Lung (tissue), 12 donors: ENCODE measurements around the gene AGPAT2. TPM values are rescaled to one million over a fixed set of nuclear protein-coding genes. Genes with fewer than 3 reads are reported as not detected.
A peak's percentile ranks its signal among the peaks of the same experiment; 100 is the strongest.

Experiments
- ATAC-seq: fragments of 200-7000 bp; cut with Tn5 transposase; one replicate; pipeline ENCODE4 v1.9.1; 2020; ENCODE audit warnings: moderate number of reproducible peaks; ENCODE audit not compliant: insufficient read depth, low FRiP score
- DNase-seq, 3 donors: peaks; one replicate each; pipeline ENCODE4 v3.0.0-alpha.2; 2013 to 2017
- H3K27ac ChIP-seq, 2 donors: one replicate each; pipeline ENCODE4 v1.5.1; 2013; ENCODE audit warnings: mild to moderate bottlenecking in 2 of 2, moderate library complexity in 2 of 2, control low read depth in 1 of 2, inconsistent platforms in 1 of 2, low read depth in 1 of 2, low read length in 1 of 2
- H3K27me3 ChIP-seq, 3 donors: one replicate each; pipeline ENCODE4 v1.5.1; 2013; ENCODE audit warnings: low read length in 2 of 3; ENCODE audit not compliant: control insufficient read depth in 3 of 3, insufficient read depth in 3 of 3
- H3K36me3 ChIP-seq, 4 donors: one replicate each; pipeline ENCODE4 v1.5.1; 2013; ENCODE audit warnings: low read length in 4 of 4, mild to moderate bottlenecking in 1 of 4, moderate library complexity in 1 of 4; ENCODE audit not compliant: control insufficient read depth in 4 of 4, insufficient read depth in 4 of 4
- H3K4me1 ChIP-seq, 5 donors: one replicate each; pipeline ENCODE4 v1.5.1; 2013; ENCODE audit warnings: low read length in 5 of 5, mild to moderate bottlenecking in 2 of 5, moderate library complexity in 1 of 5; ENCODE audit not compliant: control insufficient read depth in 5 of 5, insufficient read depth in 5 of 5
- H3K4me3 ChIP-seq: one replicate; pipeline ENCODE4 v1.5.1; 2013; ENCODE audit warnings: mild to moderate bottlenecking, control low read depth, moderate library complexity
- H3K9ac ChIP-seq, 2 donors: one replicate each; pipeline ENCODE4 v1.5.1; 2013; ENCODE audit warnings: low read length in 2 of 2, control low read depth in 1 of 2; ENCODE audit not compliant: insufficient read depth in 1 of 2
- H3K9me3 ChIP-seq, 4 donors: one replicate each; pipeline ENCODE4 v1.5.1; 2013; ENCODE audit warnings: low read length in 3 of 4, mild to moderate bottlenecking in 1 of 4, moderate library complexity in 1 of 4; ENCODE audit not compliant: control insufficient read depth in 4 of 4, insufficient read depth in 3 of 4
- WGBS, 2 donors: extraction: QIAGEN DNeasy Blood & Tissue Kit; methylation state at CpG; one replicate each; pipeline ENCODE4 v1.1.7; 2013; 5-methylcytosine and 5-hydroxymethylcytosine counted together
- polyA plus RNA-seq, 2 donors: library from polyadenylated mRNA; stranded (reverse); fragments of 200-250 nt; gene quantifications; one replicate each; pipeline ENCODE4 v1.2.1, GENCODE V29; 2013
- total RNA-seq, 2 donors: library from RNA; depleted of rRNA in 1 of 2; stranded (reverse); fragments of >200 nt in 1 of 2; gene quantifications; one replicate each; pipeline ENCODE4 v1.2.1, GENCODE V29; 2014 to 2021
- TF ChIP-seq, protein P1 (sequence below): IDR thresholded peaks from 2 replicates; pipeline ENCODE4 v1.5.1; 2012; ENCODE audit warnings: mild to moderate bottlenecking; ENCODE audit errors: control extremely low read depth, extremely low read depth
- donor health status: control.
- donor health status: control.
- donor health status: Bipolar disorder and iron deficiency.
- donor health status: healthy.
- donor health status: DM: yes; HTN: yes; CAD: no.

The AGPAT2 gene
- total and polyA plus RNA-seq, 4 donors, result 81.7 to 277 (median 177) TPM

DNA sequence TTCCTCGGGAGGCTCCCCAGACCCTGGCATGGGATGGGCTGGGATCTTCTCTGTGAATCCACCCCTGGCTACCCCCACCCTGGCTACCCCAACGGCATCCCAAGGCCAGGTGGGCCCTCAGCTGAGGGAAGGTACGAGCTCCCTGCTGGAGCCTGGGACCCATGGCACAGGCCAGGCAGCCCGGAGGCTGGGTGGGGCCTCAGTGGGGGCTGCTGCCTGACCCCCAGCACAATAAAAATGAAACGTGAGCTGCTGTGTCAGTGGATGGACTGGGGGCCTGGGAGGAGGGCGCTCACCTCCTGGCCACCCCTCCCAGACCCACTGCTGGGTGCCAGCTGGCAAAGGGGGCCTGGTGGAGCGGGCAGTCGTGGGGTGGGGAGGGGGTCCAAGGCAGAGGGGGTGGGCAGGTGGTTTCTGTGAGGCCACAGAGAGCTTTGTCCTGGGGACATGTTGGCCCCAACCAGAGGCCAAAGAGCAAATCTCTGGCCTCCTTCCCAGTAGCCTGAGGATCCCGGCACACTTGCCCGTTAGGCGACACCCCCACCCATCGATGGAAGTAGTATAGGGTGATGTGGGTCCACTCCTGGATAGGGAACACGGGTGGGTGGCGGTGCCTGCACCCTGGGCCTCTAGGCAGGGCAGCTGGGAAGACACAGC is 14.7 kb downstream of the AGPAT2 start:
- DNase-seq, result no peak
- Histone ChIP-seq H3K36me3 (peaks cover 0 to 55% (median 0%) of the 10 kb centered on the region in 4 donors), H3K27me3 (no peaks in the 10 kb centered on the region), H3K4me1 (no peaks in the 10 kb centered on the region), H3K9ac (no peak overlapping the region), H3K9me3 (no peaks in the 10 kb centered on the region), H3K27ac (peak overlapping the region in 1 of 2 donors; percentile 89), H3K4me3 (no peak overlapping the region)
- WGBS, 2 donors, result 60 to 61% methylated on average over 13 to 14 of the region's 14 CpGs
- no peak for ATAC-seq
- TF ChIP-seq, protein P1, sequence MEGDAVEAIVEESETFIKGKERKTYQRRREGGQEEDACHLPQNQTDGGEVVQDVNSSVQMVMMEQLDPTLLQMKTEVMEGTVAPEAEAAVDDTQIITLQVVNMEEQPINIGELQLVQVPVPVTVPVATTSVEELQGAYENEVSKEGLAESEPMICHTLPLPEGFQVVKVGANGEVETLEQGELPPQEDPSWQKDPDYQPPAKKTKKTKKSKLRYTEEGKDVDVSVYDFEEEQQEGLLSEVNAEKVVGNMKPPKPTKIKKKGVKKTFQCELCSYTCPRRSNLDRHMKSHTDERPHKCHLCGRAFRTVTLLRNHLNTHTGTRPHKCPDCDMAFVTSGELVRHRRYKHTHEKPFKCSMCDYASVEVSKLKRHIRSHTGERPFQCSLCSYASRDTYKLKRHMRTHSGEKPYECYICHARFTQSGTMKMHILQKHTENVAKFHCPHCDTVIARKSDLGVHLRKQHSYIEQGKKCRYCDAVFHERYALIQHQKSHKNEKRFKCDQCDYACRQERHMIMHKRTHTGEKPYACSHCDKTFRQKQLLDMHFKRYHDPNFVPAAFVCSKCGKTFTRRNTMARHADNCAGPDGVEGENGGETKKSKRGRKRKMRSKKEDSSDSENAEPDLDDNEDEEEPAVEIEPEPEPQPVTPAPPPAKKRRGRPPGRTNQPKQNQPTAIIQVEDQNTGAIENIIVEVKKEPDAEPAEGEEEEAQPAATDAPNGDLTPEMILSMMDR, result no peak

DNA sequence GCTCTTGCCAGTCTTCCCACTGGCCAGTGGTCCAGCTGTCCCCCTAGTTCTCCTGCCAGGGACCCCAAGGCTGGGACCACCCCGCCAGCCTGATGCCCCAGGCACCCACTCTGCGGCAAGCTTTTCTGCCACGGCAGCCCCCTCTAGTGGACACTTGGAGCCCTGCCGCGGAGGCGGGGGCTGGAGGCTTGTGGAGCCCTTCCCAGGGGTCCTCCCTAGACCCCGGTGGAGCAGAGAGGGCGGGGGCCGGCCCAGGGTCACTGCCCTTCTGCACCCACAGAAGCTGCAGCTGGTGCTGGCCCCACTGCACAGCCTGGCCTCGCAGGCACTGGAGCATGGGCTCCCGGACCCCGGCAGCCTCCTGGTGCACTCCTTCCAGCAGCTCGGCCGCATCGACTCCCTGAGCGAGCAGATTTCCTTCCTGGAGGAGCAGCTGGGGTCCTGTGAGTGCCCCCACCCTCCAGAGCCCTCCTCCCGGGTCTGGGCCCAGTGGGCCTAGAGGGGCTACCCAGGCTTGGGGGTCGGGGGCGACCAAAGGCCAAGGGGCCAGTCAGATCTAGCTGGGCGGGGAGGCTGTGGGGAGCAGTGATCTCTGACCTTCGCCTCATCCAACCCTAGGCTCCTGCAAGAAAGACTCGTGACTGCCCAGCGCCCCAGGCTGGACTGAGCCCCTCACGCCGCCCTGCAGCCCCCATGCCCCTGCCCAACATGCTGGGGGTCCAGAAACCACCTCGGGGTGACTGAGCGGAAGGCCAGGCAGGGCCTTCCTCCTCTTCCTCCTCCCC is 15.4 kb downstream of the AGPAT2 start:
- peak overlapping the region; percentile 5 to 89 for H3K27ac ChIP-seq
- H3K4me3 ChIP-seq, result no peak overlapping the region
- H3K9ac ChIP-seq, result no peak overlapping the region
- ATAC-seq (no peak), DNase-seq (peak in 1 of 3 donors; percentile 48)
- TF ChIP-seq, protein P1, result no peak
- no peaks in the 10 kb centered on the region for H3K4me1 ChIP-seq
- H3K9me3 ChIP-seq, result no peaks in the 10 kb centered on the region
- 50 to 62% methylated on average over 27 of the region's 27 CpGs for WGBS, 2 donors
- H3K27me3 ChIP-seq, result no peaks in the 10 kb centered on the region
- peaks cover 0 to 54% (median 0%) of the 10 kb centered on the region in 4 donors for H3K36me3 ChIP-seq

DNA sequence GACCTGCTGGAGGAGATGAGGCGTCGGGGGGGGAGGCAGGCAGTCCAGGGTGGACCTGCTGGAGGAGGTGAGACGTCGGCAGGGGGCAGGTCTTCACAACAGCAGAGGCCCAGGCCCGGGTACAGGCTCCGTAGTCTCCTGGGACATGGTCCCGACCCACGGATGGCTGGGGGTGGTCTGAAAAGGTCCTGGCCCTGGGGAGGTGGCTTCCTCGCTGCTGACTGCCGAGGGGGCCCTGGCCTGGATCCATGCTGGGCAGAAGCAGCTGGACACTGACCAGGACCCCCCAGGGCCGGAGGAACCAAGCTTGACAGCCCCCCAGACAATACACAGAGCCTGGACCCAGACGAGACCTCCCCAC is 16.0 kb downstream of the AGPAT2 start:
- no peaks in the 10 kb centered on the region for H3K27me3 ChIP-seq

More for the DNA sequence above, 16.0 kb downstream of the AGPAT2 start:
- H3K4me1 ChIP-seq, result no peaks in the 10 kb centered on the region
- H3K4me3 ChIP-seq, result peak overlapping the region; percentile 65
- H3K36me3 ChIP-seq, result peaks cover 0 to 49% (median 0%) of the 10 kb centered on the region in 4 donors
- TF ChIP-seq, protein P1, result no peak
- DNase-seq, result no peak
- H3K9me3 ChIP-seq, result no peaks in the 10 kb centered on the region
- WGBS, 2 donors, result 48 to 67% methylated on average over 12 of the region's 12 CpGs
- peak overlapping the region in 1 of 2 donors; percentile 89 for H3K27ac ChIP-seq
- H3K9ac ChIP-seq, result no peak overlapping the region
- ATAC-seq, result no peak
